SJCRH30 (cell line): ENCODE data around the gene COASY. TPM values are rescaled to one million over a fixed set of nuclear protein-coding genes. Genes with fewer than 3 reads are reported as not detected.

ENCODE experiments used
- DNase-seq, 2 experiments: peaks; one replicate each; pipeline ENCODE4 v3.0.0-alpha.2; 2015 to 2020
- H3K27ac ChIP-seq: fragments of 250-450 bp; sonication (Bioruptor Pico); 2 replicates; pipeline ENCODE4 v1.5.1; 2020; ENCODE audit warnings: mild to moderate bottlenecking, moderate library complexity
- H3K27me3 ChIP-seq: fragments of 250-450 bp; sonication (Bioruptor Pico); 2 replicates; pipeline ENCODE4 v1.5.1; 2020; ENCODE audit warnings: mild to moderate bottlenecking, moderate library complexity
- H3K36me3 ChIP-seq: fragments of 250-450 bp; sonication (Bioruptor Pico); 2 replicates; pipeline ENCODE4 v1.5.1; 2020; ENCODE audit warnings: mild to moderate bottlenecking, moderate library complexity
- H3K4me1 ChIP-seq: fragments of 250-450 bp; sonication (Bioruptor Pico); 2 replicates; pipeline ENCODE4 v1.5.1; 2020; ENCODE audit warnings: mild to moderate bottlenecking, moderate library complexity
- H3K4me3 ChIP-seq: fragments of 250-450 bp; sonication (Bioruptor Pico); 2 replicates; pipeline ENCODE4 v1.5.1; 2020; ENCODE audit warnings: mild to moderate bottlenecking, moderate library complexity
- H3K9me3 ChIP-seq: fragments of 250-450 bp; sonication (Bioruptor Pico); replicated peaks from 2 replicates; pipeline ENCODE4 v1.5.1; 2020; ENCODE audit warnings: mild to moderate bottlenecking, moderate library complexity
- total RNA-seq: library from RNA; depleted of rRNA; stranded (reverse); fragments of >200 nt; shearing (Covaris generic); gene quantifications from 2 replicates; pipeline ENCODE4 v1.2.3, GENCODE V29; 2014

COASY gene
- total RNA-seq, 1 experiment from 2014 or later, result 36.3 TPM

- peaks cover 42% of the 10 kb centered on the region for H3K36me3 ChIP-seq
- no peaks in the 10 kb centered on the region for H3K27me3 ChIP-seq
- H3K9me3 ChIP-seq, result no peaks in the 10 kb centered on the region
- peaks cover 5% of the 10 kb centered on the region; the same call in 1 of the 2 replicates for H3K4me1 ChIP-seq
- peak within 1 kb of the TSS; percentile 80 for H3K4me3 ChIP-seq
- peak; percentile 93 to 97 for DNase-seq
- H3K27ac ChIP-seq, result peak within 1 kb of the TSS; percentile 56
Measured at GRCh38 chr17:42566883-42567573, 5.1 kb downstream of the COASY start, which contains the start of gene MLX. Gene MLX, plus strand, starts transcription at chr17:42567100. Its CDS starts 25 bp downstream, at chr17:42567125.

- Histone ChIP-seq H3K27me3 (no peaks in the 10 kb centered on the region), H3K4me3 (no peak overlapping the region), H3K4me1 (peaks cover 5% of the 10 kb centered on the region; the same call in 1 of the 2 replicates), H3K9me3 (no peaks in the 10 kb centered on the region), H3K36me3 (peaks cover 57% of the 10 kb centered on the region), H3K27ac (no peak overlapping the region)
- DNase-seq, result no peak
Measured at GRCh38 chr17:42568341-42569111, 6.6 kb downstream of the COASY start.

GRCh38 chr17:42571435-42572225 lies 9.7 kb downstream of the COASY start:
- DNase-seq, result no peak
- Histone ChIP-seq H3K27me3 (no peaks in the 10 kb centered on the region), H3K9me3 (no peaks in the 10 kb centered on the region), H3K36me3 (peaks cover 61% of the 10 kb centered on the region), H3K4me3 (no peak overlapping the region), H3K4me1 (no peaks in the 10 kb centered on the region; the same call in 1 of the 2 replicates), H3K27ac (no peak overlapping the region)

GRCh38 chr17:42573095-42573494 lies 11.1 kb downstream of the COASY start:
- no peak overlapping the region for H3K27ac ChIP-seq

GRCh38 chr17:42574463-42574862 lies 12.5 kb downstream of the COASY start:
- Histone ChIP-seq H3K9me3 (no peaks in the 10 kb centered on the region), H3K27ac (no peak overlapping the region), H3K4me3 (no peak overlapping the region), H3K27me3 (no peaks in the 10 kb centered on the region), H3K4me1 (no peaks in the 10 kb centered on the region; the same call in 1 of the 2 replicates), H3K36me3 (peaks cover 50% of the 10 kb centered on the region)
- DNase-seq, result no peak

More at GRCh38 chr17:42573095-42573494, 11.1 kb downstream of the COASY start:
- no peak for DNase-seq
- no peaks in the 10 kb centered on the region for H3K9me3 ChIP-seq
- no peak overlapping the region for H3K4me3 ChIP-seq
- H3K27me3 ChIP-seq, result no peaks in the 10 kb centered on the region
- H3K4me1 ChIP-seq, result no peaks in the 10 kb centered on the region; the same call in 1 of the 2 replicates
- H3K36me3 ChIP-seq, result peaks cover 61% of the 10 kb centered on the region

- H3K4me1 ChIP-seq, result no peaks in the 10 kb centered on the region; the same call in 1 of the 2 replicates
- H3K4me3 ChIP-seq, result peak overlapping the region; percentile 66
- DNase-seq, result no peak
- H3K27me3 ChIP-seq, result no peaks in the 10 kb centered on the region
- H3K9me3 ChIP-seq, result no peaks in the 10 kb centered on the region
- H3K36me3 ChIP-seq, result peaks cover 30% of the 10 kb centered on the region
- H3K27ac ChIP-seq, result peak overlapping the region; percentile 52
Measured at GRCh38 chr17:42577140-42577531, 15.2 kb downstream of the COASY start.

- DNase-seq, result peak; percentile 95
- Histone ChIP-seq H3K36me3 (peaks cover 29% of the 10 kb centered on the region), H3K4me3 (peak within 1 kb of the TSS; percentile 66), H3K27ac (peak within 1 kb of the TSS; percentile 52), H3K4me1 (no peaks in the 10 kb centered on the region; the same call in 1 of the 2 replicates), H3K27me3 (no peaks in the 10 kb centered on the region), H3K9me3 (no peaks in the 10 kb centered on the region)
Measured at GRCh38 chr17:42577532-42578281, 15.8 kb downstream of the COASY start, which contains the start of gene PSMC3IP. Gene PSMC3IP, minus strand, starts transcription at chr17:42577729. Its CDS starts 43 bp downstream, at chr17:42577686.

- H3K27ac ChIP-seq, result peak overlapping the region; percentile 52
- H3K36me3 ChIP-seq, result peaks cover 22% of the 10 kb centered on the region
Measured at GRCh38 chr17:42578282-42578869, 16.4 kb downstream of the COASY start.

GRCh38 chr17:42579794-42580551 lies 18.0 kb downstream of the COASY start:
- DNase-seq, result no peak
- Histone ChIP-seq H3K27ac (no peak overlapping the region), H3K4me1 (no peaks in the 10 kb centered on the region; the same call in 1 of the 2 replicates), H3K4me3 (no peak overlapping the region), H3K36me3 (peaks cover 14% of the 10 kb centered on the region), H3K9me3 (no peaks in the 10 kb centered on the region), H3K27me3 (no peaks in the 10 kb centered on the region)

More at GRCh38 chr17:42578282-42578869, 16.4 kb downstream of the COASY start:
- no peaks in the 10 kb centered on the region for H3K27me3 ChIP-seq
- peak overlapping the region; percentile 66 for H3K4me3 ChIP-seq
- no peaks in the 10 kb centered on the region for H3K9me3 ChIP-seq
- H3K4me1 ChIP-seq, result no peaks in the 10 kb centered on the region; the same call in 1 of the 2 replicates
- peak; percentile 84 to 91 for DNase-seq

- H3K27me3 ChIP-seq, result no peaks in the 10 kb centered on the region
- H3K9me3 ChIP-seq, result no peaks in the 10 kb centered on the region
- no peak overlapping the region for H3K4me3 ChIP-seq
- H3K27ac ChIP-seq, result no peak overlapping the region
- H3K4me1 ChIP-seq, result no peaks in the 10 kb centered on the region
- H3K36me3 ChIP-seq, result peaks cover 13% of the 10 kb centered on the region
- DNase-seq, result no peak
Measured at GRCh38 chr17:42581744-42582270, 19.9 kb downstream of the COASY start.

- Histone ChIP-seq H3K27me3 (no peaks in the 10 kb centered on the region), H3K9me3 (no peaks in the 10 kb centered on the region), H3K27ac (no peak overlapping the region), H3K36me3 (peaks cover 19% of the 10 kb centered on the region), H3K4me1 (no peaks in the 10 kb centered on the region), H3K4me3 (no peak overlapping the region)
- no peak for DNase-seq
Measured at GRCh38 chr17:42584880-42585279, 22.9 kb downstream of the COASY start.

GRCh38 chr17:42585353-42585752 lies 23.4 kb downstream of the COASY start:
- H3K4me1 ChIP-seq, result no peaks in the 10 kb centered on the region
- no peak overlapping the region for H3K4me3 ChIP-seq
- no peaks in the 10 kb centered on the region for H3K9me3 ChIP-seq
- no peak overlapping the region for H3K27ac ChIP-seq
- peaks cover 19% of the 10 kb centered on the region for H3K36me3 ChIP-seq
- no peak for DNase-seq
- no peaks in the 10 kb centered on the region for H3K27me3 ChIP-seq
